A673 (cell line): ENCODE measurements around the gene CCBE1. TPM values are rescaled to one million over a fixed set of nuclear protein-coding genes. Genes with fewer than 3 reads are reported as not detected.

Experiments used
- BruUV-seq: library from RNA; stranded (reverse); fragments of 400-500 nt; replicated peaks from 2 replicates; lab custom pipeline; 2021; lab: Mats Ljungman, UMichigan
- CTCF ChIA-PET: fragments of 300-600 bp; sonication (Branson Sonifier 250); formaldehyde crosslinking; loops from one replicate; lab custom pipeline; 2022; ENCODE audit warnings: antibody characterized with exemption; lab: Charles Lee
- POLR2A ChIA-PET: fragments of 300-600 bp; sonication (Branson Sonifier 250); formaldehyde crosslinking; loops from one replicate; lab custom pipeline; 2022; ENCODE audit warnings: antibody characterized with exemption; ENCODE audit not compliant: low non-redundant PET; lab: Charles Lee
- DNase-seq: peaks from one replicate; pipeline ENCODE4 v3.0.0-alpha.2; 2015; ENCODE audit warnings: low spot score
- H3K27ac ChIP-seq: fragments of 200-600 bp; sonication (generic); 2 replicates; pipeline ENCODE4 v1.5.1; 2016; ENCODE audit warnings: mixed run types, low read depth, mild to moderate bottlenecking, mixed read lengths, antibody characterized with exemption, low read length; ENCODE audit not compliant: poor library complexity, severe bottlenecking
- H3K27me3 ChIP-seq: fragments of 200-600 bp; sonication (generic); replicated peaks from 2 replicates; pipeline ENCODE4 v1.6.1; 2017; ENCODE audit warnings: mixed run types, low read depth, mild to moderate bottlenecking, mixed read lengths, antibody characterized with exemption, low read length; ENCODE audit not compliant: insufficient read depth, poor library complexity
- H3K36me3 ChIP-seq: fragments of 200-600 bp; sonication (generic); 2 replicates; pipeline ENCODE4 v1.6.1; 2016; ENCODE audit warnings: mixed run types, mild to moderate bottlenecking, mixed read lengths, antibody characterized with exemption, low read length; ENCODE audit not compliant: insufficient read depth, poor library complexity, severe bottlenecking
- H3K4me1 ChIP-seq: fragments of 200-600 bp; sonication (generic); 2 replicates; pipeline ENCODE4 v1.6.1; 2017; ENCODE audit warnings: mixed run types, mild to moderate bottlenecking, mixed read lengths, antibody characterized with exemption, low read length; ENCODE audit not compliant: insufficient read depth, poor library complexity, severe bottlenecking
- H3K4me3 ChIP-seq: fragments of 200-600 bp; sonication (generic); 2 replicates; pipeline ENCODE4 v1.5.1; 2016; ENCODE audit warnings: low read depth, mixed run types, mild to moderate bottlenecking, mixed read lengths, low read length; ENCODE audit not compliant: poor library complexity, severe bottlenecking
- H3K9me3 ChIP-seq: fragments of 200-600 bp; sonication (generic); 2 replicates; pipeline ENCODE4 v1.6.1; 2016; ENCODE audit warnings: mixed run types, low read depth, mild to moderate bottlenecking, mixed read lengths, antibody characterized with exemption, low read length; ENCODE audit not compliant: poor library complexity, severe bottlenecking
- CTCF ChIP-seq: fragments of 300-800, 200-600 bp; sonication (generic); conservative IDR thresholded peaks from 2 replicates; pipeline ENCODE4 v1.5.1; 2017; ENCODE audit warnings: low read depth, mild to moderate bottlenecking, antibody characterized with exemption, low read length, moderate library complexity, mixed read lengths
- EZH2 ChIP-seq: fragments of 200-600 bp; sonication (generic); IDR thresholded peaks from 2 replicates; pipeline ENCODE4 v1.6.1; 2017; ENCODE audit warnings: borderline replicate concordance, low read depth, mild to moderate bottlenecking, mixed read lengths, antibody characterized with exemption, low read length; ENCODE audit not compliant: poor library complexity, severe bottlenecking
- intact Hi-C: fragments of 100-400 bp; cut with micrococcal nuclease; formaldehyde crosslinking; loops from one replicate; pipeline ENCODE4 v1.10.0; 2022; ENCODE audit not compliant: unreplicated experiment
- total RNA-seq: library from RNA; stranded (reverse); gene quantifications from 2 replicates; pipeline ENCODE4 v1.2.3, GENCODE V29; 2021

CCBE1 gene
- total RNA-seq, 1 experiment from 2014 or later: not detected

DNA sequence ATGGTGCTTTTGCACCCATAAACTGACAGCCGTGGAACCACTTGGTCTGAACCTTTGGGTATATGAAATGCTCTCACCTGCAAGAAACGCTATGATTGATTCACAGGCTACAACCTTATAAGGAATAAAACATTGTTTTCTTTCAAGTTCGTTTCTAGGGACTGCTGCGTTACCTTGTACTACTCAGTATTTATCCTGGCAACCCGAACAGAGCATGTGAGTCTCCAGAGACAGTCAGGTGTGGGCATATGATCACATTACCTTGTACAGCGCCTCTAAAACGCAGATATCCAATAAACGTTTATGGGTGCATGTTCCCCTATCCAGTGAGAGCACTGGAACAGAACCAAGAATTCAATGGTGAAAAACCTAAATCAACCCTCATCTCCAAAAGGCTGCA is 1.7 kb downstream of the CCBE1 start:
- TF ChIP-seq EZH2: no peak
- TF ChIP-seq CTCF: no peak
- no peak for DNase-seq
- H3K27me3 ChIP-seq: peaks cover 72% of the 10 kb centered on the region
- H3K9me3 ChIP-seq: no peaks in the 10 kb centered on the region
- H3K4me3 ChIP-seq: no peak overlapping the region
- ChIA-PET CTCF (no interaction called here), POLR2A (no interaction called here)
- intact Hi-C loops: no loop called here
- H3K27ac ChIP-seq: no peak overlapping the region
- BruUV-seq: no TSS peak
- peaks cover 6% of the 10 kb centered on the region for H3K4me1 ChIP-seq
- no peaks in the 10 kb centered on the region for H3K36me3 ChIP-seq

DNA sequence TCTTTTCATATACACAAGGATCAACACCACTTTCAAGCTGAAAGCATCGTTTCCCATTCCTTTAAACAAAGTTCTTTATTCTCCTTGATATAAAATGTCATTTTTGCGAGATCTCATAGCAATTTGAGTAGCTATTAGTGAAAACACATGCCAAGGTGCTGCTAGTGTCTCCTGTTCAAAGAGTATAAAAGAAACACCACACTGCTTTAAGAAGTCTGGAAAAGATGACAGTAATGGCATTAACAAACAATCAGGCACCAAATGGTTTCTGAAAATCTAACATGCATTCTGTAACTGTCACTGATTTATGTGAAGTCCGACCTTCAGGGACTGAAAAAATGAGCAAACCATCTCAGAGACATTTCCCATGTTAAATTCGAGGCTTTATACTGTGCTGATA is 2.4 kb downstream of the CCBE1 start:
- no peaks in the 10 kb centered on the region for H3K36me3 ChIP-seq
- no peak overlapping the region for H3K4me3 ChIP-seq
- ChIA-PET POLR2A (no interaction called here), CTCF (no interaction called here)
- no peaks in the 10 kb centered on the region for H3K9me3 ChIP-seq
- H3K4me1 ChIP-seq: peaks cover 6% of the 10 kb centered on the region
- peaks cover 79% of the 10 kb centered on the region for H3K27me3 ChIP-seq
- TF ChIP-seq CTCF (no peak), EZH2 (no peak)
- BruUV-seq: no TSS peak
- H3K27ac ChIP-seq: no peak overlapping the region
- intact Hi-C loops: no loop called here
- DNase-seq: no peak

GRCh38 chr18:59691996-59692395 is 5.2 kb downstream of the CCBE1 start:
- intact Hi-C loops: no loop called here
- no peak for DNase-seq

More at GRCh38 chr18:59691996-59692395, 5.2 kb downstream of the CCBE1 start:
- peaks cover 79% of the 10 kb centered on the region for H3K27me3 ChIP-seq
- TF ChIP-seq CTCF: no peak
- no peak for TF ChIP-seq EZH2
- BruUV-seq: no TSS peak
- no peak overlapping the region for H3K4me3 ChIP-seq
- ChIA-PET POLR2A (no interaction called here), CTCF (no interaction called here)
- H3K4me1 ChIP-seq: peaks cover 6% of the 10 kb centered on the region
- no peaks in the 10 kb centered on the region for H3K36me3 ChIP-seq
- no peak overlapping the region for H3K27ac ChIP-seq
- no peaks in the 10 kb centered on the region for H3K9me3 ChIP-seq
